Ovary (tissue), 3 donors: ENCODE data around the gene VAPB.

Experiments
- EP300 ChIP-seq: sonication (generic); formaldehyde crosslinking; IDR thresholded peaks from one replicate; pipeline ENCODE4 v1.6.1; 2017; ENCODE audit warnings: antibody characterized with exemption
- POLR2A ChIP-seq: fragments of 450-650 bp; IDR thresholded peaks from one replicate; pipeline ENCODE4 v1.6.1; 2017; ENCODE audit warnings: antibody characterized with exemption, mild to moderate bottlenecking, moderate library complexity
- TF ChIP-seq, protein P1 (sequence below), 3 donors: fragments of 450-650 bp in 2 of 3; fragments of 200-600 bp in 1 of 3; IDR thresholded peaks; one replicate each; pipeline versions ENCODE4 v1.5.1 to v1.8.0; 2016 to 2022; ENCODE audit warnings: antibody characterized with exemption in 3 of 3, mild to moderate bottlenecking in 1 of 3
- donor health status: DM: no; HTN: no; CAD: no.

DNA sequence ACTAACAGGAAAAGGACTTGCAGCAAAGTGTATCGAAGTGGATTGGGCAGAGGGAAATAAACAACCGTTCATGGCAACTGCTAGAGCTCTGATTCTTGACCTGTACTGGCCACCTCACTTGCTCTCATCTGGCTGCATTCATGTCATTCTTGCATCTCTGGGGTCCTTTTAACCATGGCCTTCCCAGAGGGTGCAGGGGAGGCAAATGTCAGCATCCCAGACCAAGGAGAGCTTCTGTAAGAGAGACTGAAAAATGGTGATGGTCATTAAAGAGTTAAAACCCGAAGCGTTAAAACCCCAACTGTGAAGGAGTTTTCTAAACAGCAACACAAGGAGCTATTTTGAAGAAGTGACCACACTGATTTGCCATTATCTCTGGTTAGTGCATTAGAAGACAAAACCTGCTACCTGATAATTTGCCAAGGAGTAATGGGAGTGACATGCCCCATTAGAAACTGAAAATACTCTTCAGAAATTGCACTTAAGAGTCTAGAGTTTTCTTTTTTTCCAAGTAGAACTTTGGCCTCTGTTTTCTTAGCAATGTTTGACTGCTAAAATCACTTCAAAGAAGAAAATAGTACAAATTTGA is 63.7 kb downstream of the VAPB start:
- TF ChIP-seq, protein P1, sequence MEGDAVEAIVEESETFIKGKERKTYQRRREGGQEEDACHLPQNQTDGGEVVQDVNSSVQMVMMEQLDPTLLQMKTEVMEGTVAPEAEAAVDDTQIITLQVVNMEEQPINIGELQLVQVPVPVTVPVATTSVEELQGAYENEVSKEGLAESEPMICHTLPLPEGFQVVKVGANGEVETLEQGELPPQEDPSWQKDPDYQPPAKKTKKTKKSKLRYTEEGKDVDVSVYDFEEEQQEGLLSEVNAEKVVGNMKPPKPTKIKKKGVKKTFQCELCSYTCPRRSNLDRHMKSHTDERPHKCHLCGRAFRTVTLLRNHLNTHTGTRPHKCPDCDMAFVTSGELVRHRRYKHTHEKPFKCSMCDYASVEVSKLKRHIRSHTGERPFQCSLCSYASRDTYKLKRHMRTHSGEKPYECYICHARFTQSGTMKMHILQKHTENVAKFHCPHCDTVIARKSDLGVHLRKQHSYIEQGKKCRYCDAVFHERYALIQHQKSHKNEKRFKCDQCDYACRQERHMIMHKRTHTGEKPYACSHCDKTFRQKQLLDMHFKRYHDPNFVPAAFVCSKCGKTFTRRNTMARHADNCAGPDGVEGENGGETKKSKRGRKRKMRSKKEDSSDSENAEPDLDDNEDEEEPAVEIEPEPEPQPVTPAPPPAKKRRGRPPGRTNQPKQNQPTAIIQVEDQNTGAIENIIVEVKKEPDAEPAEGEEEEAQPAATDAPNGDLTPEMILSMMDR (IDR thresholded peaks at IDR 0.05): no peak
- TF ChIP-seq EP300: no peak
- TF ChIP-seq POLR2A: no peak
